GM12891 (cell line): Measurements from ENCODE around the gene RALGAPB.

Experiments used
- DNase-seq: peaks from one replicate; pipeline ENCODE4 v3.0.0; 2011; ENCODE audit warnings: low spot score; ENCODE audit not compliant: insufficient read length
- FAIRE-seq: peaks from 2 replicates; lab custom pipeline; 2011; peaks lifted over from hg19 to GRCh38; lab: Jason Lieb, UNC
- PAX5 ChIP-seq: IDR thresholded peaks from 2 replicates; pipeline ENCODE4 v1.6.1; 2011; ENCODE audit warnings: low read length, moderate library complexity, mild to moderate bottlenecking; ENCODE audit not compliant: insufficient read depth, severe bottlenecking
- POLR2A ChIP-seq: IDR thresholded peaks from 2 replicates; pipeline ENCODE4 v1.6.1; 2011; ENCODE audit warnings: low read depth, low read length, control low read depth
- POLR2AphosphoS5 ChIP-seq: IDR thresholded peaks from 2 replicates; pipeline ENCODE4 v1.6.1; 2011; ENCODE audit warnings: low read depth, low read length, control low read depth
- POU2F2 ChIP-seq: IDR thresholded peaks from 2 replicates; pipeline ENCODE4 v1.6.1; 2011; ENCODE audit warnings: low read depth, mild to moderate bottlenecking, control low read depth, low read length, moderate library complexity
- SPI1 ChIP-seq: IDR thresholded peaks from 2 replicates; pipeline ENCODE4 v1.6.1; 2011; ENCODE audit warnings: low read depth, low read length, control low read depth
- TAF1 ChIP-seq: IDR thresholded peaks from 2 replicates; pipeline ENCODE4 v1.6.1; 2011; ENCODE audit warnings: low read depth, low read length, control low read depth

The RALGAPB gene

GRCh38 chr20:38583306-38583705 lies 110.7 kb downstream of the RALGAPB start:
- no peak for TF ChIP-seq SPI1
- no peak for TF ChIP-seq TAF1
- TF ChIP-seq POU2F2: no peak
- no peak for TF ChIP-seq POLR2A
- TF ChIP-seq POLR2AphosphoS5: no peak
- TF ChIP-seq PAX5: no peak
- FAIRE-seq: no peak
- no peak for DNase-seq

GRCh38 chr20:38584099-38584763 lies 111.6 kb downstream of the RALGAPB start:
- FAIRE-seq (no peak), DNase-seq (no peak)
- no peak for TF ChIP-seq POLR2A
- no peak for TF ChIP-seq POLR2AphosphoS5
- TF ChIP-seq TAF1: no peak
- no peak for TF ChIP-seq SPI1
- TF ChIP-seq POU2F2: no peak

GRCh38 chr20:38585404-38586180 lies 112.9 kb downstream of the RALGAPB start:
- no peak for TF ChIP-seq PAX5
- no peak for TF ChIP-seq POLR2AphosphoS5
- TF ChIP-seq SPI1: no peak
- no peak for TF ChIP-seq POU2F2
- no peak for TF ChIP-seq POLR2A
- TF ChIP-seq TAF1: no peak
- no peak for FAIRE-seq
- DNase-seq: no peak

- no peak for DNase-seq
- FAIRE-seq: no peak
- TF ChIP-seq SPI1 (no peak), POLR2AphosphoS5 (no peak), POU2F2 (no peak), PAX5 (no peak)
Observed at GRCh38 chr20:38586181-38586525, 113.5 kb downstream of the RALGAPB start.

- FAIRE-seq: no peak
- DNase-seq: no peak
- TF ChIP-seq PAX5: no peak
- no peak for TF ChIP-seq POLR2AphosphoS5
- no peak for TF ChIP-seq SPI1
- no peak for TF ChIP-seq POLR2A
- no peak for TF ChIP-seq POU2F2
- TF ChIP-seq TAF1: no peak
Observed at GRCh38 chr20:38588303-38588702, 115.7 kb downstream of the RALGAPB start.

GRCh38 chr20:38589351-38589750 lies 116.7 kb downstream of the RALGAPB start:
- TF ChIP-seq POU2F2 (no peak), PAX5 (no peak), POLR2AphosphoS5 (no peak)
- DNase-seq: no peak
- no peak for FAIRE-seq

GRCh38 chr20:38589967-38590675 lies 117.5 kb downstream of the RALGAPB start:
- FAIRE-seq (peak; percentile 45), DNase-seq (no peak)
- no peak for TF ChIP-seq PAX5
- TF ChIP-seq POLR2A: no peak
- TF ChIP-seq POU2F2: no peak
- TF ChIP-seq SPI1: no peak
- no peak for TF ChIP-seq TAF1
- no peak for TF ChIP-seq POLR2AphosphoS5

GRCh38 chr20:38590676-38591473 lies 118.2 kb downstream of the RALGAPB start:
- DNase-seq: no peak
- TF ChIP-seq POLR2AphosphoS5: no peak
- TF ChIP-seq POLR2A: no peak
- no peak for TF ChIP-seq POU2F2
- no peak for TF ChIP-seq PAX5
- TF ChIP-seq SPI1: no peak
- TF ChIP-seq TAF1: no peak
- FAIRE-seq: no peak
